Activated B cell treated with CpG ODN at 0.5 μM for 24 hours (primary cell): ENCODE results near the gene NAPSA. TPM values are rescaled to one million over a fixed set of nuclear protein-coding genes. Genes with fewer than 3 reads are reported as not detected.
A peak's percentile ranks its signal among the peaks of the same experiment; 100 is the strongest.
"Not testable (repeated sequence)": the region's sequence is repeated elsewhere in the genome, so short reads cannot be mapped to it uniquely, and the experiment has no call there.

Experiments used
- ATAC-seq: fragments of 200-7000 bp; cut with Tn5 transposase; one replicate; pipeline ENCODE4 v1.10.0; 2021; ENCODE audit warnings: low read depth, mild to moderate bottlenecking, moderate library complexity
- CTCF ChIA-PET: fragments of 350-600 bp; sonication (Branson Sonifier 250); formaldehyde crosslinking; loops from one replicate; lab custom pipeline; 2021; ENCODE audit warnings: antibody characterized with exemption; lab: Charles Lee
- POLR2A ChIA-PET: fragments of 350-600 bp; sonication (Branson Sonifier 250); formaldehyde crosslinking; loops from one replicate; lab custom pipeline; 2021; ENCODE audit warnings: antibody characterized with exemption; lab: Charles Lee
- DNase-seq: peaks from one replicate; pipeline ENCODE4 v3.0.0; 2022
- H3K27ac Mint-ChIP-seq: one replicate; pipeline ENCODE4 v1.8.0; 2020; ENCODE audit warnings: mixed read lengths
- H3K27me3 Mint-ChIP-seq: one replicate; pipeline ENCODE4 v1.8.0; 2021; ENCODE audit warnings: mixed read lengths
- H3K36me3 Mint-ChIP-seq: one replicate; pipeline ENCODE4 v1.8.0; 2021; ENCODE audit warnings: low read depth, mixed read lengths
- H3K4me1 Mint-ChIP-seq: one replicate; pipeline ENCODE4 v1.8.0; 2021; ENCODE audit warnings: mixed read lengths
- H3K4me3 Mint-ChIP-seq: one replicate; pipeline ENCODE4 v1.8.0; 2020; ENCODE audit warnings: mild to moderate bottlenecking, mixed read lengths
- H3K9me3 Mint-ChIP-seq: one replicate; pipeline ENCODE4 v1.8.0; 2020; ENCODE audit warnings: mixed read lengths
- CTCF ChIP-seq: fragments of 200-600 bp; IDR thresholded peaks from one replicate; pipeline ENCODE4 v1.8.0; 2022; ENCODE audit warnings: antibody characterized with exemption, mild to moderate bottlenecking
- intact Hi-C: fragments of 100-400 bp; cut with micrococcal nuclease; formaldehyde crosslinking; loops from one replicate; pipeline ENCODE4 v1.15.1; 2024
- total RNA-seq: library from RNA; stranded (reverse); gene quantifications from 2 replicates; pipeline ENCODE4 v1.2.3, GENCODE V29; 2022

Gene NAPSA
- total RNA-seq, 1 donor from 2014 or later: 2.4 TPM

GRCh38 chr19:50330365-50331078 is 34.9 kb downstream of the NAPSA start:
- ATAC-seq (peak; percentile 37), DNase-seq (peak; percentile 87)
- no peak for TF ChIP-seq CTCF
- intact Hi-C loops: no loop called here
- peak overlapping the region; percentile 98 for H3K27ac Mint-ChIP-seq
- H3K36me3 Mint-ChIP-seq: peaks cover 26% of the 10 kb centered on the region
- H3K4me3 Mint-ChIP-seq: peak overlapping the region; percentile 93
- CTCF ChIA-PET: no interaction called here
- H3K4me1 Mint-ChIP-seq: peaks cover 82% of the 10 kb centered on the region
- H3K9me3 Mint-ChIP-seq: peaks cover 3% of the 10 kb centered on the region
- H3K27me3 Mint-ChIP-seq: peaks cover 5% of the 10 kb centered on the region
- POLR2A ChIA-PET: interaction anchor here (0.7 to 10.6 kb wide), 4 partner anchors 16 to 100 kb away, joined by 3 to 408 read pairs (median 6); no protein-coding TSS in a partner anchor

DNA sequence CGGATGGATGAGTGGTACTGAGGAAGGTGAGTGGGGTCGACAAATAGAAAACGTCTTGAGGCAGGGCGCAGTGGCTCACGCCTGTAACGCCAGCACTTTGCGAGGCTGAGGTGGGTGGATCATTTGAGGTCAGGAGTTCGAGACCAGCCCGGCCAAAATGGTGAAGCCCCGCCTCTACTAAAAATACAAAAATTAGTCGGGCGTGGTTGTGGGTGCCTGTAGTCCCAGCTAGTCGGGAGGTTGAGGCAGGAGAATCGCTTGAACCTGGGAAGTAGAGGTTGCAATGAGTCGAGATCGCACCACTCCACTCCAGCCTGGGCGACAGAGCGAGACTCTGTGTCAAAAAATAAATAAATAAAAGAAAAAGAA is 35.5 kb downstream of the NAPSA start:
- not testable (repeated sequence) for H3K27me3 Mint-ChIP-seq, H3K9me3 Mint-ChIP-seq, DNase-seq, ATAC-seq
- Mint-ChIP-seq H3K4me1 (peaks cover 78% of the 10 kb centered on the region), H3K4me3 (peak overlapping the region; percentile 93), H3K36me3 (peaks cover 20% of the 10 kb centered on the region), H3K27ac (peak overlapping the region; percentile 98)
- ChIA-PET POLR2A (interaction anchor here (0.9 to 10.6 kb wide), 14 partner anchors 14 to 488 kb away, joined by 3 to 408 read pairs (median 11); partner anchors contain the start of genes JOSD2, NAPSA, NR1H2 and SPIB), CTCF (interaction anchor here (1.0 to 2.1 kb wide), 3 partner anchors 9 to 28 kb away, joined by 3 to 20 read pairs (median 4); no protein-coding TSS in a partner anchor)
- intact Hi-C loops: loop anchor here (1.0 to 5.0 kb wide), 12 partner anchors 11 to 878 kb away; partner anchors contain the start of genes AKT1S1, ALDH16A1, NR1H2 and PIH1D1

DNA sequence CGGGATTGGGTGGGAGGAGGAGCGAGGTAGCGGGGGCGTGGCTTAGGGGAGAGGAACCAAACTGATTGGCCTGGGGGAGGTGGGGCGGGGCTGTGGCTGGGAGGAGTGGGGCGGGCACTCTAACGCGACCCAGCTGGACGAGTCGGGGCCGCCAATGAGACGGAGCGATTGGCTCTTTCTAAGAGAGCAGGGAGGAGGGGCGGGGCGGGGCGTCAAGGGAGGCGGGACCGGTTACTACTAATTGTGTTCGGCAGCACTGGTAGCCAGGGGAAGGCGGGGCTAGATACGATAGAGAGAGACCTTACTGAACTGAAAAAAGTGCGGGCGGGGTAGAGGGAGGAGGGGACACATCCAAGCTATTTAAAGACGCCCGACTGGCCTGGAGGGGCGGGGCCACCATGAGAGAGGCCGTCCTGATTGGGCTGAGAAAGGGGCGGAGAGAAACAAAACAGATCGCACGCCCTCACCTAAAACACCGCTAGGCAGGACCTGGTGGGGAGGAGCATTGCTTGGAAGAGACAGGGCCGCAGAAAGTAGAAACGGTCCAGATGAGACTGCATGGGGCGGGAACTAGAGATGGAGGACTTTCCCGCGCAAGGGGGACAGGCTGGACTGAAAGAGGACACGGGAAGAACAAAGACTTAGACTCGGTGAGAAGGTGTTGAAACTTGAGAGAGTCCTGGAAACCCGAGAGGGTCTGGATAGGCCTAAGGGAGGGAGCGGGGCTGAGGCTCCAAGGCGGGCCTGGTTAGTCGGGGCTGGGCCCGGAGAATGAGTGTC is 36.1 kb downstream of the NAPSA start, which contains the start of gene KCNC3:
KCNC3 (minus strand) TSS at position 232 of the 780 bp plus-strand sequence. CDS start 295 bp downstream, outside the sequence.
- DNase-seq (peak; percentile 91), ATAC-seq (peak; percentile 64)
- H3K4me3 Mint-ChIP-seq: peak within 1 kb of the TSS; percentile 93
- no peak for TF ChIP-seq CTCF
- H3K27me3 Mint-ChIP-seq: peaks cover 5% of the 10 kb centered on the region
- peaks cover 14% of the 10 kb centered on the region for H3K36me3 Mint-ChIP-seq
- CTCF ChIA-PET: interaction anchor here (1.0 to 2.1 kb wide), 7 partner anchors 10 to 227 kb away, joined by 3 to 20 read pairs (median 6); no protein-coding TSS in a partner anchor
- peak within 1 kb of the TSS; percentile 98 for H3K27ac Mint-ChIP-seq
- H3K4me1 Mint-ChIP-seq: peaks cover 78% of the 10 kb centered on the region
- POLR2A ChIA-PET: interaction anchor here (0.6 to 10.6 kb wide), 24 partner anchors 9 to 1999 kb away, joined by 3 to 408 read pairs (median 6); partner anchors contain the start of genes AKT1S1, JOSD2, NAPSA and NR1H2
- peaks cover 3% of the 10 kb centered on the region for H3K9me3 Mint-ChIP-seq
- intact Hi-C loops: loop anchor here (1.0 to 5.0 kb wide), 12 partner anchors 12 to 877 kb away; partner anchors contain the start of genes AKT1S1, ALDH16A1, NR1H2 and PIH1D1

DNA sequence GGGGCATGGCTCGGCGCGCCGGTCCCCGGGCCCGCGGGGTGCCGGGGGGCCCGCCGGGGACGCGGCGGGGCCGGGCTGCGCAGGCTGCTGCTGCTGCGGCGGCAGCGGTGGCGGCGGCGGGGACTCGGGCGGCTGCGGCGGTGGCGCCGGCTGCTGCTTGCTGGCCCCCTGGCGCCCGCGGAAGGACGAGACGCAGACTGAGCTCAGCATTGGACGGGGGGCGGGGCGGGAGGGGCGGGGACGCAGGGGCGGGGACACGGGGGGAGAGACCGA is 36.6 kb downstream of the NAPSA start:
- no peak for TF ChIP-seq CTCF
- CTCF ChIA-PET: interaction anchor here (0.7 to 2.1 kb wide), 8 partner anchors 10 to 409 kb away, joined by 3 to 20 read pairs (median 5); no protein-coding TSS in a partner anchor
- intact Hi-C loops: loop anchor here (1.0 to 5.0 kb wide), 12 partner anchors 12 to 877 kb away; partner anchors contain the start of genes AKT1S1, ALDH16A1, NR1H2 and PIH1D1
- Mint-ChIP-seq H3K4me1 (peaks cover 73% of the 10 kb centered on the region), H3K27ac (peak overlapping the region; percentile 98), H3K36me3 (peaks cover 9% of the 10 kb centered on the region), H3K27me3 (peaks cover 5% of the 10 kb centered on the region), H3K4me3 (peak overlapping the region; percentile 93), H3K9me3 (peaks cover 3% of the 10 kb centered on the region)
- ATAC-seq: no peak
- POLR2A ChIA-PET: interaction anchor here (0.6 to 10.6 kb wide), 24 partner anchors 8 to 1998 kb away, joined by 3 to 408 read pairs (median 6); partner anchors contain the start of genes AKT1S1, JOSD2, NAPSA and NR1H2
- no peak for DNase-seq
